Stimulated activated CD8-positive, alpha-beta memory T cell treated with anti-CD3 and anti-CD28 coated beads, Interleukin-2, amount 100 ng/mL, for 1 hour (primary cell): ENCODE measurements around the gene SPATA7.

ENCODE experiments used
- DNase-seq, 2 donors: peaks; one replicate each; pipeline ENCODE4 v3.0.0-alpha.2; 2020; ENCODE audit warnings: low read depth in 2 of 2

SPATA7 gene

DNA sequence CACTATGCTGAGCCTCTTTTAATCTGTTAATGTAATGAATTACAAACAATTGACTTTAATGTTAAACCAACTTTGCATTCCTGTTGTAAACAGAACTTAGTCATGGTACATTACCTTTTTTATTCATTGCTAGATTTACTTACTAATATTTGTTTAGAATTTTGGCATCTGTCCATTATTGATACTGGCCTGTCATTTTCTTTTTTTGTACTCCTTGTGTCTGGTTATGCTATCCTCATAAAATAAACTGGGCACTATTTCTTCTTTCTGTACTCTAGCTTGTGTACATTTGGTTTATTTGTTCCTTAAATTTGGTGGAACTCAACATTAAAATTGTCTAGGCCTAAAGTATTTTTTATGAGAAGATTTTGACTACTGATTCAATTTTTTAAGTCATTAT is 32.1 kb downstream of the SPATA7 start:
- DNase-seq: no peak

DNA sequence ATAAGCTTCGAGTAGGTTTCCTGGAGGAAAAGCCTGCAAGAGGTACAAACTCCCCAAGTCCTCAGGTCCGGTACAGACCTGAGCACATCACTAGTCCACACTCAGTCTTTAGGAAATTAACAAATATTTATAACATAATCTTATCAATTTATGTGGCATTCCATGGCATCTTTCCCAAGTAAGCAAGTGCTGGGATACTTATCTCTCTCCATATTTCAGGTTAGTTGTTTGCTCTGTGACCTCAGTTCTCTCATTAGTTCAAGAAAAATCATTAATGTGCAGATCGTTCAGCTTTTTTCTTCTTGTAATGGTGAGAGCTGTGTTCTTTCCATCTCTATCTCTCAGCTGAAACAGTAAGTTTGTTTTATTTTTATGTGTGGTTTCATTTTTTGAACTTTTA is 34.7 kb downstream of the SPATA7 start:
- DNase-seq: no peak

DNA sequence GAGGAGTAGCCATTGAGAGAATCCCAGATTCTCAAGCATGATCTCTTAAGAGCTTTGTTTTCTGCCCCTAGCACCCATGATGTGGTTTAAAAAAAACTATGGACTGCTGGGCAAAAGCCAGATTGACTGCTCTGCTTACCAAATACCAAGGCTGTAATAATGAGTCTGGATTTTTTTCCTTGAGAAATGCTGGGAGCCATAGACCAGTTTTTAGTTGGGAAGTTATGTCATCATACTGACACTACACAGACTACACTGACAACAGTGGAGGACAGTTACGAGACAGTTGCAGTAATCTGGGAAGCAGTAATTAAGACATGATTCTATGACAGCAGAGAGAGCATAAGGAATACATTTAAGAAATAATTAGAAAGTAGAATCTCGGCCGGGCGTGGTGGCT is 35.8 kb downstream of the SPATA7 start:
- DNase-seq: no peak

DNA sequence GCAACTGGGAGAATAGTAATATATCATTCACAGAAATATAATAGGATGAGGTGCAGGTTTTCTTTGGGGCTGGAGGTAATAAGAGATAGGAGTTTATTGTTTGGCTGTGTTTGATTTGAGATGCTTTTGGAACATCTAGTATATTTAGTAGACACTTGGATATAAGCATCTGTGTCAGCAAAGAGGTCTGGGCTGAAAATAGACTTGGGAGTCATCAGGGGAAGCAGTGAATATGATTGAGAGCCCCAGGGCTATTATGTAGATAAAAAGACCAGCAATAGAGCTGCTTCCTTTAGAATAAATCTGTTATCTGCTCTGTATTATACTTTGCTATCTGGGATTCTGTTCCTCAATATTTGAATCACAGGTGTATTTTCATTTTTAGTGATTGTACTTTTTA is 36.6 kb downstream of the SPATA7 start:
- DNase-seq: no peak

DNA sequence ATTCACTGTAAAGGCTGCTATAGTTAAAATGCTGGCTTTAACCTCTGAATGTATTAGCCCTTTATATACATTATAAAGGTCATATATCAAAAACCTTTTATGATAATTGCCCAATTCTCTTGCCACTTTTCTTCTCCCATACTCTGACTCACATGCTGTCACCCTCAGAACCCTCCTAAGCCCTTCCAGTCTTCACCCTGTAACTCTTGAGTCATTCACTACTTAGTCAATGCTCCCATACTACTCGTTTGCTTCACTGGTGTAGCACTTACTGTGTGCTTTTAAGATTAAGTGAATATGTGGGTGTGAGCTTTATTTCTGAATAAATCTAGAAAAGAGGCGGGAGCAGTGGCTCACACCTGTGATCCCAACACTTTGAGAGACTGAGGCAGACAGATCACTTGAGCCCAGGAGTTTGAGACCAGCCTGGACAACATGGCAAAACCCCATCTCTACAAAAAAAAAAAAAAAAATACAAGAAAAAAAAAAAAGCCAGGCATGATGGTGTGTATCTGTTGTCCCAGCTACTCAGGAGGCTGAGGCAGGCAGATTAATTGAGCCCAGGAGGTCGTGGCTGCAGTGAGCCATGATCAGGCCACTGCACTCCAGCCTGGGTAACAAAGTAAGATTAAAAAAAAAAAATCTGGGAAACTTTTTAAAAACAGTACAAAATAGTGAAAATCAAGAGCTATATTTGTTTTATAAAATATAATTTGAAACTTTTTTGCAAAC is 37.6 kb downstream of the SPATA7 start:
- DNase-seq: no peak

DNA sequence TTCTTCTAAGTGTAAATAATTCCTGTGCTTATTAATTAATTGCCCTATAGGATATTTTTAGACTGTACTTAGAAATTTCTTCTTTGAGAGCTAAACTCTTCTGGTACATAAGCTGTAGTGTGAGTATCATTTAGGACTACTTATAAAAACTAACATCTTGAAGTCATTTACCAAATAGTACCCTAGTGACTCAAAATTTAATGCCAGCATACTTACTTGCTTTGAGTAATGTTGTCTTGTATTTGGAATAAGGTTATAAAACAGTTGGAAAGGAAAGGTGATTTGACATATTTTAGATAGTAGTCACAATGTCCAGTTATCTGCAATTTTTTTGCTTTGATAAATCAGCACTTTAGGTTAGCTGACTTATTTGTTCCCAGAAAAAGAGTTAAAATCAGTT is 39.1 kb downstream of the SPATA7 start:
- no peak for DNase-seq

DNA sequence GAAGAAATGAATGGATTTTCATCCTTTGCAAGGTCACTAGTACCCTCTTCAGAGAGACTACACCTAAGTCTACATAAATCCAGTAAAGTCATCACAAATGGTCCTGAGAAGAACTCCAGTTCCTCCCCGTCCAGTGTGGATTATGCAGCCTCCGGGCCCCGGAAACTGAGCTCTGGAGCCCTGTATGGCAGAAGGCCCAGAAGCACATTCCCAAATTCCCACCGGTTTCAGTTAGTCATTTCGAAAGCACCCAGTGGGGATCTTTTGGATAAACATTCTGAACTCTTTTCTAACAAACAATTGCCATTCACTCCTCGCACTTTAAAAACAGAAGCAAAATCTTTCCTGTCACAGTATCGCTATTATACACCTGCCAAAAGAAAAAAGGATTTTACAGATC is 40.8 kb downstream of the SPATA7 start:
- DNase-seq: no peak

DNA sequence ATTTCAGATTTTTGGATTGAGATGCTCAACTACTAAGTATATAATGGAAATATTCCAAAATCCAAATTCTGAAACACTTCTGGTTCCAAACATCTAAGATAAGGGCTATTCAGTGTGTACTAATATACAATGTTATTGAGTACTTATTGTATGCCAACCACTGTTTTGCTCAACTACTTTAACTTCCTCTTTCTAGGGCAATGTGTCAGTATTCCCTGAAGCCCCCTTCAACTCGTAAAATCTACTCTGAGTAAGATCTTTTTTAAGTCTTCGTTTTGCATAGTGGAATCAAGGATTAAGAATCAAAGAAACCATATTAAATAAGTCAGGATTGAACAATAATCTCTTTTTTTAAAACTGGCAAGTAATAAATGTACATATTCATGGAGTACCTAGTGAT is 45.5 kb downstream of the SPATA7 start:
- DNase-seq: no peak

DNA sequence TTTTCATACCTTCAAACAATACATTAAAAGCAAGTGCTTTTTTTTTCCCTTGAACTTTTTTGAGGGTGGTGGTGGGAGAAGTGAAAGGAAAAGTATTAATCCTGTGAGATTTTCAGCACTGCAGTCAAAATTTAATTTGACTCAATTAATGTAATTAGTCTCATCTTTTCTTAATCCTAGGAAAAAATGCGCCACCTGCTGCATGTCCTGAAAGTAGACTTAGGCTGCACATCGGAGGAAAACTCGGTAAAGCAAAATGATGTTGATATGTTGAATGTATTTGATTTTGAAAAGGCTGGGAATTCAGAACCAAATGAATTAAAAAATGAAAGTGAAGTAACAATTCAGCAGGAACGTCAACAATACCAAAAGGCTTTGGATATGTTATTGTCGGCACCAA is 52.2 kb downstream of the SPATA7 start:
- DNase-seq: no peak

DNA sequence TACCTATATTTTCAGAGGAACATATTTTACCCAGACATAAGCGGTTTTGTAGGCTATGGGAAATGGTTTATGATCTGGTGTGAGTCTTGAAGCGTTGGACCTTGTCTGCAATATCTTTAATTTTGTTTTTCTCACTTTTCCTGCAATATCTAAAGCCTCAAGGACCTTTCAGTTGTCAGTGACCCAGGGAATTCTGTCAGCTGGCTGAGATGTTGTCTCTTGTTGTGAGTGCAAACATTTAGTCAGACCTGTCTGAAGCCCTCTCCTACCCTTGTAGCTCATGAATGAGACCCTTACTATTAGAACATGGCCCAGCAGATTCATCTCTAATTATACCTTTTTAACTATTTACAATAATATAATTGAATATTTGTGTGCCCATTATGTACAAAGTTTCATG is 53.6 kb downstream of the SPATA7 start:
- no peak for DNase-seq

DNA sequence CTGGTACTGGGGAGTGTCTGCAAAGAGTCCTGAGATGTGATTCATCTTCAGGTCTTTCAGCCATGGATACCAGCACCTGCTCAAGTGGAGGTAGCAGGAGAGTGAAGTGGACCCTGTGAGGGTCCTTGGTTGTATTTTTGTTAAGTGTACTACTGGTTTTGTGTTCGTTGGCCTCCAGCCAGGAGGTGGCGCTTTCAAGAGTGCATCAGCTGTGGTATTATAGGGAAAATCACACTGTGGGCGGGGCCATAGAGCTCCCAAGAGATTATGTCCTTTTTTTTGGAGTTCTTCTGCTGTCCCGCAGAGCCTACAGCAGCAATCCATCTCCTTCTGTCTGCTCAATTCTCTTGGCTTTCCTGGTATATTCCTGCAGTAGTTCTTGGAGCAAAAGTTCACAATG is 66.8 kb downstream of the SPATA7 start:
- no peak for DNase-seq

DNA sequence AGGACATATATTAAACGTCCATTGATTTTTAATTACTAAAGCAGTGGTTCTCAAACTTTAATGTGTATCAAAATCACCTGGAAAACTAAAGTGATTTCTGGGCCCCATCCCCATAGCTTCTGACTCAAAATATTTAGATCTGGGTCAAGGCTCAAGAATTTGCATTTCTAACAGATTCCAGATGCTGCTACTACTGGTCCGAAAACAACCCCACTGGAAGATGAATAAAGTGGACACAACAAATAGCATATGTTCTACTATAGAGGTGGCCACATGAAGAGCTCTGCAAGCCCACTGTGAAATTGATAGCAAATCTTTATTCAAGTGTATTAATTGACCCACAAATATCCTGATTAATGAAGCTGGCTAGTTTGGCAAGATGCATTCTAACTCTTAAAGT is 69.4 kb downstream of the SPATA7 start:
- no peak for DNase-seq

DNA sequence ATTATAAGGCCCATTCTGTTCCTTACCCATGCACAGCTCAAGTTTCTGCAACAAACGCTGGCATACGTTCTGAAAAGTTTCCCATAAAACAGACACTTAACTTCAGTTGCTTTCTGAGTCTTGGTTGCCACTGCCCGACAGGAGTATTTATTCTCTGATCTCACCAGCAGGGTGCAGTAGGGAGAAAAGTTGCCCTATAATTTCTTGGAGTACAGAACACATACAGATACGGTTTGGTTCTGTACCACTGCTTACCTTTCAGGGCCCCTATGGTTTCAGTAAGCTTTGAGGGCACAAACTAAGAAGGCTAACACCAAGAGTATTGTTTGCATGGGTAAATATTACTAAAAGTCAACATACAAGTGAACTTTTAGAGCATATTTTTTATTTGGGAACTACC is 77.9 kb downstream of the SPATA7 start:
- DNase-seq: no peak

DNA sequence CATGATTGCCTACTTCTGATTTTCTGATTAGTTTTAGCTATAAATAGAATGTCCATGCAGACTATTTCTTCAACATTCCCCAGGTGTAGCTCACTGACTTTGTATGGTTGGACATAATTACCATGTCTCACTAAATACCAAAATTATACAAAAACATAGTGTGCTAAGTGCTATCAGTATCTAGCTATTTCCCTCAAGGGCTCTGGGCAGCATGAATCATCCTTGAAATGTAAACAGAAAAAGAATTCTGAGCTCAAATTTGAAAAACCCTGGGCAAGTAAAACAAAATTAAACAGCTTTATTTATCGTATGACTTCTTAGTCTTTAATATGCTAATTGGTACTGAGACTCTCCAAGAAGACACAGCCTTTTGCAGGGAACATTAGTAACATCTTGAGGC is 82.9 kb downstream of the SPATA7 start:
- DNase-seq: no peak

DNA sequence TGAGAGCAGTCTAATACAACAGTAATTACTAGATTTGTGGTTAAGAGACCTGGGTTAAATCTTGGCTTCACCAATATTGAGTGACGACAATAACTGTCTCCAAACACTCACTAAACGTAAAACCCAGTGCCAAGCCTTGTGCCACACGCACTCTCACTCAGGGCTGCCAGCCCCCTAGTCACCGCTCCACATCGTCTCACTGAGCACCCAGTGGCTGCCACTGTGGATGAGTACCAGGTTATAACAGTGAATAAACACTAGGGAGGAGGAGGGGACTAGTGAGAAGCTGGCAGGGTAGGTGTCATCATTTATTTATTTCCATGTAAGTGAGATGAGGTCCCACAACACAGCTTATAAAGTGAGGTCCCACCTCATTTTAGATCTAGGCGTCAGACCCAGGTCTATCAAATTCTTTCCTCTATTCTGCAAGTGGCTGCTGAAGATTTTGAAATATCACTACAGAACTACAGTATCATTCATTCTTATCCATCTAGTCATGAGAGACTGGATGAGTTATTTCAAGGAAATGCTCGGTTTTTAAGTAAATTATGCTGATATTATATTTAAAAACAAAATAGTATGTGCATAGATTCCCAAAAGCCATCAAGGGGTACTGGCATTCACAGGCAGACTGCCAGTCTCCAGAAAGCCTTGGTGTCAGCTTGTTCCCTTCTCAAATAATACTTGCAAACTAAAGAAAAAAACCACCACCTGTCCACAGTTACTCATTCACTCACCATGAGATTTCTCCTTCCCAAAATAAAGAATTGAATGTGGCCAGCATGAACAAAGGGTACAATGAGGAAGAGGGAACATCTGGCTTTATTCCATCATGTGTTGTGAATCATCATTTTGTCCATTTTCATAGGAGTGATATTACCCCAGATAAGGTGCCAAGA is 85.3 kb downstream of the SPATA7 start:
- DNase-seq: no peak

DNA sequence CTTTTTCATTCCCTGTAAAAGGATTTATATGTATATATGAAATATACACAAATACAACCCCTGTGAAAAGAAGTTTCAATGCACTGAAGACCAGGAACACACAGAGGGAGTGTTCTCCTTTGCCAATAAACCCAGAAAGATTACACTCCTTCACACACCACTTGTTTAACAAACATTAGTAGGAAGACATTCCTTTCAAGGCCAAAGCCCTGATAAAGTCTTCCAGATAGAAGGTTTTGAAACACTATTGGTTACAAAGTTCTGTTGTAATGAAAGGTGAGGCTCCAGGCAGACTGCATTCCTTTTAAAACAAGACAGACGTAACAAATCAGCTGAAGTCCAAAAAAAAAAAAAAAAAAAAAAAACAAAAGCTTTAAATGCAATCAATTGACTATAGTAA is 88.3 kb downstream of the SPATA7 start:
- DNase-seq: no peak

DNA sequence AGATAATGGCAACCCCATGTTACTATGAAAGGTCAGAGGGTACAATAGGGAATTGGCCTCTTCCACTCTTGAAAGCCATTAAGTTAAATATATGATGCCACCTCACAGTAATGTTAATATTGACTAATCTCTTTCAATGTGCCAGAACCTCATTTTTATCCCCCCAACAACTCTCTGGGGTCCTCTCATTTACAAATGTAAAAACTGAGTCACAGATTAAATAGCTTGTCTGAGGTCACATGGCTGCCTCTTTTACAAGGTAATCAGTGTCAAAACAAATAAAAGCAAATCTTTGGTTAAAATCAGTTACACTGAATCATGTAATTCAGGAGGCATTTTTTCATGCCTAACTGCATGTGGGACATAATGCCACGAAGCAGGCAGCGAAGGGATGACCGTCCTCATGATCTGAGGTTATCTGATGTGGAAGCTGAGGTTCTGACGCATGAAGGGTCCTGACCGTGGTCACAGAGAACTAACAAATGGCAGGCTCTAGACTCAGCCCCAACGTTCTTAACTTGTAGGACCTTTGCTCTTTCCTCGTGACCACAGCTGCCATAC is 90.8 kb downstream of the SPATA7 start:
- DNase-seq: no peak

DNA sequence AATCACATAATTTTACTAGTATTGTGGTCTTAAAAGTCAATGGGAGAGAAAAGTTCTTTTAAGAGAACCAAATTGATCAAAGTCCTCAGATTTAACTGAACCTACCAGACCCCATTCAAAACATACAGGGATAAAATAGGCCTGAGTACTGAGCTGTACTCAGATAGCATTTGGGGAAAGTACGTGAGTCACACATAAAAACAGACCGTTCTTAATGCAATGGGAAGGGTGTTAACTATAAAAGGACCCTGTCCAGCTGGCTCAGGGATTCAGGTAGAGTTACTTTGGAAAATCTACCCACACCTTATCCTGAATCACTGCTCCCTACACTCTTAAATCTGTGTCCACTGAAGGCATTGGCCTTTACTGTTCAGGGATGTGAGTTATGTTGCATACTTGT is 91.4 kb downstream of the SPATA7 start:
- no peak for DNase-seq

DNA sequence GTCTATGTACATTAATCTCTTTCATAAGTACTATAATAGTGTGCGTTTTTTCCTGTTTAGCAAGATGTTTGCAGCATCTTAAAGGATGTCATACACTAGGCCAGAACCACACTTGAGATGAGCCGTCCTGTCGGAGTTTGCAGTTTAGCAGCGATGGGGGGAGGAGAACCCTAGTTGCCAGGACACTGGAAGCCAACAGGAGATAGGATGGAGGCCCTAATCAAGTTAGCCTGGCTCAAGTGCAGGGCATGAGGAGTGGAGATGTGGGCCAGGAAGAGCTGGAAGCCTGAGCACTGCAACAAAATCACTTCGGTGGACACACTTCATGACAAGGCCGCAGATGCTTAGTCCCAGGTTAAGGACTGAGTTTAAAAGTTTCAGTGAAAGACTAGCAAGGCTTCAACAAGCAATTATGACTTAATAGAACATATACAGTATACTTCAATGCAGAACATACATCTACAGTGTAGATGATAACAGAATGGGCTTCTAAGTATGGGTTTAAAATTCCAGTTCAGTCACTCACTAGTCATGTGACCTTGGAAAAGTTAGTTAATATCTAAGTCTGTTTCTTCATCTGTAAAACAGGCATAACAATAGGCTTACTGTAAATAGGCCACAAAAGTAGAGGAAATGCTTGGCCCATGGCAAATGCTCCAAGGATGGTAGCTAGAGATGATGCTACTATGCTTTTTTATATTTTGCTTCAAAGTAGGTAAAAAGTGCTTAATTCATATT is 92.2 kb downstream of the SPATA7 start:
- no peak for DNase-seq

DNA sequence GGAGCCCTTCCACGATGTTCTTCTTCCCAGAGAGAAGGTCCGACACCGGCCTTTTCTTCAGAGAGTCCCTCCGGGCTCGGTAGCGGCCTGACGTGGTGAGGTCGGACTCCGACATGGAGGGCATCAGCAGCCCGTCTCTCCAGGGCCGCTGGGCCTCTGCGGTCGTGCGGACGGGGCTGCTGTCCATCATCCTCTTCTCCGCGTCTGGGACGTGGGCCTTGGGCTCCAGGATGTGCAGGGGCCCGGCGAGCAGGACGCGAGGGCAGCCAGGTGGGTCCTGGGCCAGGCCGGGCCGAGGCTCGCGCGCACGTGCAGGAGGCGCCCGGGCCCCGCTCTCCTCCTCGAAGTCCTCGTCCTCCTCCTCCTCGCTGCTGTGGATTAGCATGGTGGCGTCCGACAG is 93.5 kb downstream of the SPATA7 start:
- DNase-seq: no peak

DNA sequence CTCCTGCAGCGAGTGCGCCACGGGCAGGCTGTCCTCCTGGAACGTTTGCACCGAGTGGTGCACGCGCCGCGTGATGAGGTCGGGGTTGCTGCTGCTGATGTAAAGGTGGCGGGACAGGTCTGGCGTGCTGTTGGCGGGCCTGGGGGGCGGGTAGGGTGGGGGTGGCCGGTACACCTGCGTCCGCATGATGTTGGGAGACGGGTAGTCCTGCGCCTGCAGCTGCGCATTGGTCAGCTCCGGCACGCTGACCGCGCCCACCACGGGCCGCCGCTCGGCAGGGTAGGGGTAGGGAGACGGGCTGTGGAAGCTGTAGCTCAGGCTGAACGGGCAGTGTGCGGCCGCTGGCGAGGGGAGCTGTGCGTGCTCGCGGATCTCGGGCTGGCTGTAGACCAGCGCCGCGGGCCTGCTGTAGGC is 94.1 kb downstream of the SPATA7 start:
- no peak for DNase-seq

DNA sequence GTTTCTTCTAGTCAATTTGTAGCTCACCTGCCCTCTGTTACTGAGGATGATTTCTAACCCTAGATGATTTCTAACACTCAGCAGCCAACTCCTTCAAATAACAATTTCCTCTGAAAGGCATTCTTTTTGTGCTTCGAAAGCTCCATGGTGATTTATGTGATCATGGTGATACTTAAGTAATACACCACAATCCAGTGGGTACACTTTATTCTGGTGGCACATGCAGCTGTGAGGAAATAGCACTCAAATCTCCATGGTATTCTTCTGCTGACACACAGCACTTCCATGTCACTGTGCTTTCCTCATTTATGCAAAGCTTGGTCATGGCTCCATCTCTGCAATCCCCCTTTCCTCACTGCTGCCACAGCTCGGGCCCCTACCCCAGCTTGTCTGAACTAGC is 95.6 kb downstream of the SPATA7 start:
- no peak for DNase-seq
